22Rv1 (cell line): ENCODE data around the gene DHRSX.

Experiments
- ZFX ChIP-seq: fragments of 450-650 bp; IDR thresholded peaks from 2 replicates; pipeline ENCODE4 v1.6.1; 2017; ENCODE audit warnings: antibody characterized with exemption, borderline replicate concordance
- TF ChIP-seq, protein P1 (sequence below): fragments of 450-650 bp; IDR thresholded peaks from 2 replicates; pipeline ENCODE4 v1.5.1; 2017; ENCODE audit warnings: mild to moderate bottlenecking

DNA sequence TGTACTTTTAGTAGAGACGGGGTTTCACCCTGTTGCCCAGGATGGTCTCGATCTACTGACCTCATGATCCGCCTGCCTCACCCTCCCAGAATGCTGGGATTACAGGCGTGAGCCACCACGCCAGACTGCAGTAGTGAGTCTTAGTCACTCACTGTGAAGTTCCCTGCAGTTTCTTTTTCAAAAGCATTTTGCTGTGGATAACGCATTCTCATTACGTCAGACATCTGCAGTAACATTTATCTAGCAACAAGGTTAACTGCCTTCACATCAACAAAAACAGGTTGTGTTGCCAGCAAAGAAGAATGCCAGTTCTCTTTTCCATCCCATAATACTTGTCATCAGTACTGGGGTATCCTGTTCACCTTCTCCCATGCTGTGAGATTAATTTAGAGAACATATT, 164.6 kb downstream of the DHRSX start:
- TF ChIP-seq, protein P1, sequence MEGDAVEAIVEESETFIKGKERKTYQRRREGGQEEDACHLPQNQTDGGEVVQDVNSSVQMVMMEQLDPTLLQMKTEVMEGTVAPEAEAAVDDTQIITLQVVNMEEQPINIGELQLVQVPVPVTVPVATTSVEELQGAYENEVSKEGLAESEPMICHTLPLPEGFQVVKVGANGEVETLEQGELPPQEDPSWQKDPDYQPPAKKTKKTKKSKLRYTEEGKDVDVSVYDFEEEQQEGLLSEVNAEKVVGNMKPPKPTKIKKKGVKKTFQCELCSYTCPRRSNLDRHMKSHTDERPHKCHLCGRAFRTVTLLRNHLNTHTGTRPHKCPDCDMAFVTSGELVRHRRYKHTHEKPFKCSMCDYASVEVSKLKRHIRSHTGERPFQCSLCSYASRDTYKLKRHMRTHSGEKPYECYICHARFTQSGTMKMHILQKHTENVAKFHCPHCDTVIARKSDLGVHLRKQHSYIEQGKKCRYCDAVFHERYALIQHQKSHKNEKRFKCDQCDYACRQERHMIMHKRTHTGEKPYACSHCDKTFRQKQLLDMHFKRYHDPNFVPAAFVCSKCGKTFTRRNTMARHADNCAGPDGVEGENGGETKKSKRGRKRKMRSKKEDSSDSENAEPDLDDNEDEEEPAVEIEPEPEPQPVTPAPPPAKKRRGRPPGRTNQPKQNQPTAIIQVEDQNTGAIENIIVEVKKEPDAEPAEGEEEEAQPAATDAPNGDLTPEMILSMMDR: no peak
- no peak for TF ChIP-seq ZFX
